Mesothelial cell of epicardium (in vitro differentiated cells): Measurements from ENCODE around the gene ALPL. TPM values are rescaled to one million over a fixed set of nuclear protein-coding genes. Genes with fewer than 3 reads are reported as not detected.

ENCODE experiments used
- DNase-seq, 2 experiments: peaks; one replicate each; pipeline ENCODE4 v3.0.0; 2021; ENCODE audit warnings: low spot score in 2 of 2; ENCODE audit not compliant: unreplicated experiment in 2 of 2
- H3K27ac Mint-ChIP-seq: 2 replicates; pipeline ENCODE4 v1.8.0; 2021; ENCODE audit warnings: mixed read lengths
- H3K27me3 Mint-ChIP-seq: 2 replicates; pipeline ENCODE4 v1.8.0; 2021; ENCODE audit warnings: low read depth, mixed read lengths
- H3K36me3 Mint-ChIP-seq: 2 replicates; pipeline ENCODE4 v1.8.0; 2021; ENCODE audit warnings: mixed read lengths
- H3K4me1 Mint-ChIP-seq: 2 replicates; pipeline ENCODE4 v1.8.0; 2021; ENCODE audit warnings: mixed read lengths
- H3K4me3 Mint-ChIP-seq: 2 replicates; pipeline ENCODE4 v1.8.0; 2021; ENCODE audit warnings: mild to moderate bottlenecking, moderate library complexity, mixed read lengths
- H3K9me3 Mint-ChIP-seq: 2 replicates; pipeline ENCODE4 v1.8.0; 2021; ENCODE audit warnings: mixed read lengths
- CTCF ChIP-seq: fragments of 200-600 bp; sonication (generic); IDR thresholded peaks from one replicate; pipeline ENCODE4 v1.5.0; 2021; ENCODE audit warnings: antibody characterized with exemption; ENCODE audit not compliant: unreplicated experiment
- total RNA-seq: library from RNA; stranded (reverse); gene quantifications from 3 replicates; pipeline ENCODE4 v1.2.1, GENCODE V29; 2021

The ALPL gene
- total RNA-seq, 1 donor from 2014 or later: 0.89 TPM

GRCh38 chr1:21620011-21620410 lies 110.8 kb downstream of the ALPL start:
- H3K27me3 Mint-ChIP-seq: no peaks in the 10 kb centered on the region
- no peak for DNase-seq
- H3K36me3 Mint-ChIP-seq: no peaks in the 10 kb centered on the region
- TF ChIP-seq CTCF: no peak
- peaks cover 36% of the 10 kb centered on the region for H3K4me1 Mint-ChIP-seq
- H3K4me3 Mint-ChIP-seq: peak overlapping the region; percentile 44
- H3K27ac Mint-ChIP-seq: no peak overlapping the region
- H3K9me3 Mint-ChIP-seq: no peaks in the 10 kb centered on the region

- DNase-seq: no peak
- Mint-ChIP-seq H3K4me3 (peak overlapping the region; percentile 62), H3K9me3 (no peaks in the 10 kb centered on the region), H3K27ac (peak overlapping the region; percentile 17), H3K36me3 (no peaks in the 10 kb centered on the region), H3K27me3 (no peaks in the 10 kb centered on the region), H3K4me1 (peaks cover 36% of the 10 kb centered on the region)
- no peak for TF ChIP-seq CTCF
Observed at GRCh38 chr1:21620496-21620895, 111.3 kb downstream of the ALPL start.

- H3K4me3 Mint-ChIP-seq: peak overlapping the region; percentile 62
- H3K27me3 Mint-ChIP-seq: no peaks in the 10 kb centered on the region
- H3K27ac Mint-ChIP-seq: peak overlapping the region; percentile 17
- no peaks in the 10 kb centered on the region for H3K36me3 Mint-ChIP-seq
- H3K4me1 Mint-ChIP-seq: peaks cover 36% of the 10 kb centered on the region
- no peak for DNase-seq
- H3K9me3 Mint-ChIP-seq: no peaks in the 10 kb centered on the region
- no peak for TF ChIP-seq CTCF
Observed at GRCh38 chr1:21621051-21621450, 111.8 kb downstream of the ALPL start.

GRCh38 chr1:21621761-21622436 lies 112.7 kb downstream of the ALPL start:
- H3K27me3 Mint-ChIP-seq: no peaks in the 10 kb centered on the region
- peaks cover 36% of the 10 kb centered on the region for H3K4me1 Mint-ChIP-seq
- H3K4me3 Mint-ChIP-seq: peak overlapping the region; percentile 62
- no peaks in the 10 kb centered on the region for H3K36me3 Mint-ChIP-seq
- TF ChIP-seq CTCF: no peak
- DNase-seq: no peak
- H3K27ac Mint-ChIP-seq: peak overlapping the region; percentile 55
- no peaks in the 10 kb centered on the region for H3K9me3 Mint-ChIP-seq

GRCh38 chr1:21622466-21623315 lies 113.5 kb downstream of the ALPL start:
- Mint-ChIP-seq H3K4me3 (peak overlapping the region; percentile 69), H3K27me3 (no peaks in the 10 kb centered on the region), H3K36me3 (no peaks in the 10 kb centered on the region), H3K27ac (peak overlapping the region; percentile 64), H3K4me1 (peaks cover 36% of the 10 kb centered on the region), H3K9me3 (no peaks in the 10 kb centered on the region)
- DNase-seq: peak; percentile 69 to 78
- TF ChIP-seq CTCF: no peak
